GM13976 (cell line): ENCODE results near the gene RGPD8.

Experiments used
- DNase-seq: peaks from one replicate; pipeline ENCODE4 v3.0.0; 2012; ENCODE audit warnings: low spot score
- in situ Hi-C: fragments of 300-500 bp; cut with MboI; formaldehyde crosslinking; loops from one replicate; pipeline ENCODE4 v1.12.0; 2022; ENCODE audit warnings: low sequenced_read_pairs, mixed read lengths, inconsistent platforms; ENCODE audit not compliant: unreplicated experiment
- TF ChIP-seq, protein P1 (sequence below): IDR thresholded peaks from 2 replicates; pipeline ENCODE4 v1.5.1; 2012; ENCODE audit warnings: borderline replicate concordance, mild to moderate bottlenecking; ENCODE audit not compliant: insufficient read depth; ENCODE audit errors: extremely low read depth, missing control alignments, control extremely low read depth

Gene RGPD8

DNA sequence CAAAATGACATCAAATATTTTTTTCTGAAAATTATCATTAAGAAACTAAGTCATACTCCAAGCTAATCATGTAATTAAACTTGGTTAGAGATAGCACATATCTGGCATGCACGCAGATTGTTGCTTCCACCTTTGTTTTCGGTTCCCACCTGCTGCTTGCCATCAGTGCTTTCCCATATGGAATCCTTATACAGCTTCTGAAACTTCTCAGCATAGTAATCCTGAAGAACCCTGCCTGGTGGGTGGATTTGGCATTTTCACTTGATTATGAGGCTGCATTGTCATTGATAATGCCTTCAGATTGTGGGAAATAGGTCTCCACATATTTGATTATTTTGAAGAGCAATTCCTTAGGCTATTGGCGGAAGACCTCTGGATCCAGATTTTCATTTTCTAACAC is 110.5 kb downstream of the RGPD8 start:
- TF ChIP-seq, protein P1, sequence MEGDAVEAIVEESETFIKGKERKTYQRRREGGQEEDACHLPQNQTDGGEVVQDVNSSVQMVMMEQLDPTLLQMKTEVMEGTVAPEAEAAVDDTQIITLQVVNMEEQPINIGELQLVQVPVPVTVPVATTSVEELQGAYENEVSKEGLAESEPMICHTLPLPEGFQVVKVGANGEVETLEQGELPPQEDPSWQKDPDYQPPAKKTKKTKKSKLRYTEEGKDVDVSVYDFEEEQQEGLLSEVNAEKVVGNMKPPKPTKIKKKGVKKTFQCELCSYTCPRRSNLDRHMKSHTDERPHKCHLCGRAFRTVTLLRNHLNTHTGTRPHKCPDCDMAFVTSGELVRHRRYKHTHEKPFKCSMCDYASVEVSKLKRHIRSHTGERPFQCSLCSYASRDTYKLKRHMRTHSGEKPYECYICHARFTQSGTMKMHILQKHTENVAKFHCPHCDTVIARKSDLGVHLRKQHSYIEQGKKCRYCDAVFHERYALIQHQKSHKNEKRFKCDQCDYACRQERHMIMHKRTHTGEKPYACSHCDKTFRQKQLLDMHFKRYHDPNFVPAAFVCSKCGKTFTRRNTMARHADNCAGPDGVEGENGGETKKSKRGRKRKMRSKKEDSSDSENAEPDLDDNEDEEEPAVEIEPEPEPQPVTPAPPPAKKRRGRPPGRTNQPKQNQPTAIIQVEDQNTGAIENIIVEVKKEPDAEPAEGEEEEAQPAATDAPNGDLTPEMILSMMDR = no peak
- no peak for DNase-seq
- in situ Hi-C loops = no loop called here

DNA sequence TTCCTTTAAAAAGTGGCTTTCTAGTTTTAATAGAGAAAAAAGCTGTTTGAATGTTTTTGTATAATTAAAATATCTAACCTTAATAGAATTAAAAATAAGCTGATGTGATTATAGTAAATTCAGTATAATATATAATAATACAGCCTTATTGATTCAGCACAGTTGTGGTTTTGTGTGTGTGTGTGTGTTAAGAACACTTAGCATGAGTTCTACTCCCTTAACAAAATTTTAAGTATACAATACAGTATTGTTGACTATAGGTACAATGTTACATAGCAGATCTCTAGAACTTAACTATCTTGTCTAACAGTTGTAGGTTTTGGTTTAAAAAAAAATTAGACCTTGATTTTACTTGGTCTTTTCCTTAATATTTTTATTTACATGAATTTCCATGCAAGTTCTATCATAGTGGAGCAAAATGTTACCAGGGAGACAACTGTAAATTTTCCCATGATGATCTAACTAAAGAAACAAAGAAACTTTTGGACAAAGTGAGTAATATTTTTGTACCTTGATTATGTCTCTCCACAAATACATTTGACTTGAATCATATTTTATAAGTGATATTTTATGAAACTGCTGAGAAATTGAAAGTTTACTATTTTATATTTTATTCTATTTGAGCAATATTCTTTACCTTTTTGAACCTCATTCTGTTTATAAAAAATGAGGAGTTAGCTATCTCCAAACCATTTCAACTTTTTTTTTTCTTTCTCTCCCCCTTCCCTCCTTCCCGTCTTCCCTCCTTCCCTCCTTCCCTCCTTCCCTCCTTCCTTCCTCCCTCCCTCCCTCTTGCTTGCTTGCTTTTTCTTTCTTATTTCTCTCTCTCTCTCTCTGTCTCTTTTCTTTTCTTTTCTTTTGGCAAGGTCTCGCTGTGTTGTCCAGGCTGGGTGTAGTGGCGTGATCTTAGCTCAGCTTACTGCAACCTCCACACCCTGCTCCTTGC is 111.8 kb downstream of the RGPD8 start:
- DNase-seq = no peak
- in situ Hi-C loops = no loop called here
- TF ChIP-seq, protein P1 = no peak
